ENCODE measurements around the gene THRSP. TPM values are rescaled to one million over a fixed set of nuclear protein-coding genes. Genes with fewer than 3 reads are reported as not detected.

The THRSP gene
- total and polyA plus RNA-seq, 2 donors (not counting 1 experiment from before 2014, with no cell fraction given), result not detected

- Histone ChIP-seq H2AFZ (ENCODE audit: insufficient read depth, low read depth, low read length, poor library complexity, severe bottlenecking) (no peak overlapping the region), H3K4me3 (ENCODE audit: control extremely low read depth in 1 of 5, extremely low read depth in 1 of 5, insufficient read depth in 1 of 5, low read depth in 2 of 5, low read length in 4 of 5) (no peak overlapping the region), H3K27me3 (replicated peaks in 1 of 4; ENCODE audit: control extremely low read depth in 1 of 4, control insufficient read depth in 3 of 4, insufficient read depth in 4 of 4, low read length in 3 of 4) (peaks cover 0 to 20% (median 5%) of the 10 kb centered on the region in 4 experiments), H3K9me3 (ENCODE audit: control extremely low read depth in 1 of 3, control insufficient read depth in 2 of 3, insufficient read depth in 1 of 3, low read length in 2 of 3) (peaks cover 0 to 7% (median 0%) of the 10 kb centered on the region in 3 donors), H3K9ac (ENCODE audit: low read length) (no peak overlapping the region), H4K20me1 (ENCODE audit: control insufficient read depth, insufficient read depth, low read length, poor library complexity, severe bottlenecking) (no peaks in the 10 kb centered on the region), H3K4me2 (replicated peaks; ENCODE audit: low read depth, low read length, poor library complexity, severe bottlenecking) (no peak overlapping the region), H3K79me2 (ENCODE audit: control insufficient read depth, insufficient read depth, low read length) (no peaks in the 10 kb centered on the region), H3K4me1 (ENCODE audit: control insufficient read depth in 2 of 2, insufficient read depth in 2 of 2, low read length in 2 of 2) (peaks cover 3 to 7% of the 10 kb centered on the region in 2 donors), H3K36me3 (replicated peaks in 1 of 2; ENCODE audit: control extremely low read depth in 1 of 2, control insufficient read depth in 1 of 2, extremely low read depth in 1 of 2, insufficient read depth in 2 of 2, low read length in 1 of 2) (no peaks in the 10 kb centered on the region), H3K27ac (ENCODE audit: low read length in 2 of 2) (no peak overlapping the region)
- intact Hi-C loops (cut with micrococcal nuclease), result no loop called here
- TF ChIP-seq CTCF (IDR thresholded peaks at IDR 0.05), result no peak
- TF ChIP-seq EZH2 (IDR thresholded peaks at IDR 0.05; ENCODE audit: borderline replicate concordance, insufficient read depth, low read depth, low read length, poor library complexity, severe bottlenecking), result no peak
- ChIA-PET CTCF (interaction anchor here (1.1 kb wide), 1 partner anchor 23 kb away, joined by 3 read pairs; no protein-coding TSS in a partner anchor), POLR2A (no interaction called here)
- H3K4me3 Mint-ChIP-seq, result no peak overlapping the region
- peaks cover 5% of the 10 kb centered on the region for H3K9me3 Mint-ChIP-seq (ENCODE audit: insufficient read depth)
- ATAC-seq (ENCODE audit: low read depth) (no peak), DNase-seq (no peak)
- H3K27me3 Mint-ChIP-seq, result peaks cover 28% of the 10 kb centered on the region
- H3K27ac Mint-ChIP-seq, result no peak overlapping the region
- H3K4me1 Mint-ChIP-seq, result peaks cover 2% of the 10 kb centered on the region
- WGBS (ENCODE audit: insufficient coverage), result 88% methylated on average over 3 of the region's 7 CpGs
Observed at GRCh38 chr11:78023426-78023825, 40.2 kb upstream of the THRSP start.

GRCh38 chr11:78025378-78025777 is 38.3 kb upstream of the THRSP start:
- Histone ChIP-seq H3K27ac (ENCODE audit: low read length in 2 of 2) (no peak overlapping the region), H3K79me2 (ENCODE audit: control insufficient read depth, insufficient read depth, low read length) (no peaks in the 10 kb centered on the region), H3K27me3 (replicated peaks in 1 of 4; ENCODE audit: control extremely low read depth in 1 of 4, control insufficient read depth in 3 of 4, insufficient read depth in 4 of 4, low read length in 3 of 4) (peaks cover 0 to 20% (median 4%) of the 10 kb centered on the region in 4 experiments), H4K20me1 (ENCODE audit: control insufficient read depth, insufficient read depth, low read length, poor library complexity, severe bottlenecking) (no peaks in the 10 kb centered on the region), H3K9ac (ENCODE audit: low read length) (no peak overlapping the region), H3K4me3 (ENCODE audit: control extremely low read depth in 1 of 5, extremely low read depth in 1 of 5, insufficient read depth in 1 of 5, low read depth in 2 of 5, low read length in 4 of 5) (no peak overlapping the region), H3K36me3 (replicated peaks in 1 of 2; ENCODE audit: control extremely low read depth in 1 of 2, control insufficient read depth in 1 of 2, extremely low read depth in 1 of 2, insufficient read depth in 2 of 2, low read length in 1 of 2) (no peaks in the 10 kb centered on the region), H3K4me1 (ENCODE audit: control insufficient read depth in 2 of 2, insufficient read depth in 2 of 2, low read length in 2 of 2) (peaks cover 3 to 7% of the 10 kb centered on the region in 2 donors), H2AFZ (ENCODE audit: insufficient read depth, low read depth, low read length, poor library complexity, severe bottlenecking) (no peak overlapping the region), H3K9me3 (ENCODE audit: control extremely low read depth in 1 of 3, control insufficient read depth in 2 of 3, insufficient read depth in 1 of 3, low read length in 2 of 3) (peaks cover 0 to 7% (median 0%) of the 10 kb centered on the region in 3 donors), H3K4me2 (replicated peaks; ENCODE audit: low read depth, low read length, poor library complexity, severe bottlenecking) (no peak overlapping the region)
- Mint-ChIP-seq H3K27me3 (peaks cover 21% of the 10 kb centered on the region), H3K9me3 (ENCODE audit: insufficient read depth) (peaks cover 5% of the 10 kb centered on the region), H3K4me1 (peaks cover 2% of the 10 kb centered on the region), H3K27ac (no peak overlapping the region), H3K4me3 (no peak overlapping the region)
- intact Hi-C loops (cut with micrococcal nuclease), result no loop called here
- no peak for DNase-seq
- no peak for ATAC-seq (ENCODE audit: low read depth)
- TF ChIP-seq EZH2 (IDR thresholded peaks at IDR 0.05; ENCODE audit: borderline replicate concordance, insufficient read depth, low read depth, low read length, poor library complexity, severe bottlenecking) (no peak), CTCF (IDR thresholded peaks at IDR 0.05) (no peak)
- CTCF ChIA-PET, result interaction anchor here (0.5 kb wide), 1 partner anchor 263 kb away, joined by 4 read pairs; no protein-coding TSS in a partner anchor
- POLR2A ChIA-PET, result no interaction called here
